ENCODE measurements around the gene MEGF9. TPM values are rescaled to one million over a fixed set of nuclear protein-coding genes. Genes with fewer than 3 reads are reported as not detected.

Gene MEGF9
- total RNA-seq, 5 donors from 2014 or later (not counting 1 experiment from before 2014, with no cell fraction given): 10.4 to 15.5 (median 11.3) TPM

DNA sequence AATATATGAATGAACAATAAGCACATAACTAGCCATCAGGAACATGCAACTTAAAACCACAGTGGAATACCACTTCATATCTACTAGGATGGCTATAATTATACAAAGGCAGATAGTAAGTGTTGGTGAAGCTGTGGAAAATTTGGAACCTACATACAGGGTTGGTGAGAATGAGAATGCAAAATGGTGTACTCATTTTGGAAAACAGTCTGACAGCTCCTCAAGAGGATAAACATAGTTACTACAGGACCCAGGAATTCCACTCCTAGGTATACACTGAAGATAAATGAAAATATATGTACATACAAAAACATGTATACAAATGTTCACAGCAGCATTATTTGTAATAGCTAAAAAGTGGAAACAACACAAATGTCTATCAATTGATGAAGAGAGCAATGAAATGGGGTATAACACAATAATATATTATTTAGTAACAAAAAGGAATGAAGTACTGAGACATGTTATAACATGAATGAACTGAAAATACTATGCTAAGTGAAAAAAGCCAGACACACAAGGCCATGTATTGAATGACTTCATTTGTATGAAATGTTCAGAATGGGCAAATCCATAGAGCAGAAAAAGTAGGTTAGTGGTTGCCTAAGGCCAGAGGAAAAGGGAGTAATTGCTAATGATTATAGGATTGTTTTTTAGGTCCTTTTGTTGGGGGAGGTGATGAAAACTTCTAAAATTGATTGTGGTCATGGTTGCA lies 103.1 kb downstream of the MEGF9 start:
- H3K27ac Mint-ChIP-seq: no peak overlapping the region

GRCh38 chr9:120609636-120610035 lies 104.6 kb downstream of the MEGF9 start:
- Mint-ChIP-seq H3K36me3 (peaks cover 54% of the 10 kb centered on the region), H3K27ac (no peak overlapping the region), H3K4me3 (no peak overlapping the region), H3K4me1 (no peaks in the 10 kb centered on the region), H3K9me3 (no peaks in the 10 kb centered on the region), H3K27me3 (no peaks in the 10 kb centered on the region)
- no peak for ATAC-seq (replicated peaks in 1 of 4)
- H3K36me3 ChIP-seq (ENCODE audit: control insufficient read depth in 2 of 2, extremely low read depth in 1 of 2, insufficient read depth in 1 of 2, low read length in 1 of 2): peaks cover 4 to 16% of the 10 kb centered on the region in 2 donors
- DNase-seq: no peak
- H3K27me3 ChIP-seq (replicated peaks in 1 of 2; ENCODE audit: control insufficient read depth in 2 of 2, extremely low read depth in 1 of 2, insufficient read depth in 2 of 2, low read length in 1 of 2): no peaks in the 10 kb centered on the region
- no peak overlapping the region for H3K4me3 ChIP-seq (ENCODE audit: control insufficient read depth in 1 of 2, extremely low read depth in 1 of 2, low read length in 1 of 2)
- H3K9me3 ChIP-seq: no peaks in the 10 kb centered on the region
- POLR2A ChIA-PET: interaction anchor here in 1 of 2 donors (0.6 kb wide), 1 partner anchor 19 kb away, joined by 6 read pairs; no protein-coding TSS in a partner anchor
- no peak overlapping the region for H3K27ac ChIP-seq (ENCODE audit: low read length)
- no peaks in the 10 kb centered on the region for H3K4me1 ChIP-seq (ENCODE audit: control insufficient read depth in 1 of 2, extremely low read depth in 1 of 2, insufficient read depth in 2 of 2, low read length in 2 of 2)
- CTCF ChIA-PET: no interaction called here
- no CpG with 5 or more reads among the region's 2 CpGs for WGBS (ENCODE audit: insufficient coverage)

More for the DNA sequence above, 103.1 kb downstream of the MEGF9 start:
- Histone ChIP-seq H3K9me3 (no peaks in the 10 kb centered on the region), H3K27ac (ENCODE audit: low read length) (no peak overlapping the region), H3K4me1 (ENCODE audit: control insufficient read depth in 1 of 2, extremely low read depth in 1 of 2, insufficient read depth in 2 of 2, low read length in 2 of 2) (no peaks in the 10 kb centered on the region), H3K27me3 (replicated peaks in 1 of 2; ENCODE audit: control insufficient read depth in 2 of 2, extremely low read depth in 1 of 2, insufficient read depth in 2 of 2, low read length in 1 of 2) (no peaks in the 10 kb centered on the region), H3K4me3 (ENCODE audit: control insufficient read depth in 1 of 2, extremely low read depth in 1 of 2, low read length in 1 of 2) (no peak overlapping the region), H3K36me3 (ENCODE audit: control insufficient read depth in 2 of 2, extremely low read depth in 1 of 2, insufficient read depth in 1 of 2, low read length in 1 of 2) (peaks cover 4 to 7% of the 10 kb centered on the region in 2 donors)
- POLR2A ChIA-PET: no interaction called here
- no peaks in the 10 kb centered on the region for H3K9me3 Mint-ChIP-seq
- no peak overlapping the region for H3K4me3 Mint-ChIP-seq
- no peaks in the 10 kb centered on the region for H3K4me1 Mint-ChIP-seq
- DNase-seq (no peak), ATAC-seq (replicated peaks in 1 of 4) (no peak)
- H3K36me3 Mint-ChIP-seq: peaks cover 44% of the 10 kb centered on the region
- no peaks in the 10 kb centered on the region for H3K27me3 Mint-ChIP-seq
- CTCF ChIA-PET: no interaction called here

DNA sequence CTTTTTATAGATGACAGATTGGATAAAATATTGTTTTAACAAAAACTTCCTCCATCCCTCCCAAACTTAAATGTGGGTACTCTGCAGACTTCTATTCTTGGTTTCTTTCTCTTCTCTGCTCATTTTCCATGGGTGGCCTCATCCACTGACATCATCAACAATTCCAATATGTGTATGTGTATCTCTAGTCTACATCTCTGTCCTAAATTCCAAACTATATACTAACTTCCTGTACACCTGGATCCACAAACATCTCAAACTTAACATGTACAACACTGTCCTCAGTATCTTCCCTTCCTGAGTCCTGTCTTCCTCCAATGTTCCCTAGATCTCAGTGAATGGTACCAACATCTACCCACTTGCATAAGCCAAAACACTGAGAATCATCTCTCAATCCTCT lies 105.8 kb downstream of the MEGF9 start:
- Mint-ChIP-seq H3K36me3 (peaks cover 62% of the 10 kb centered on the region), H3K4me3 (no peak overlapping the region), H3K27me3 (no peaks in the 10 kb centered on the region), H3K4me1 (no peaks in the 10 kb centered on the region), H3K9me3 (no peaks in the 10 kb centered on the region), H3K27ac (no peak overlapping the region)
- CTCF ChIA-PET: no interaction called here
- Histone ChIP-seq H3K4me1 (ENCODE audit: control insufficient read depth in 1 of 2, extremely low read depth in 1 of 2, insufficient read depth in 2 of 2, low read length in 2 of 2) (no peaks in the 10 kb centered on the region), H3K4me3 (ENCODE audit: control insufficient read depth in 1 of 2, extremely low read depth in 1 of 2, low read length in 1 of 2) (no peak overlapping the region), H3K27ac (ENCODE audit: low read length) (no peak overlapping the region), H3K36me3 (ENCODE audit: control insufficient read depth in 2 of 2, extremely low read depth in 1 of 2, insufficient read depth in 1 of 2, low read length in 1 of 2) (peaks cover 4 to 18% of the 10 kb centered on the region in 2 donors), H3K9me3 (no peaks in the 10 kb centered on the region), H3K27me3 (replicated peaks in 1 of 2; ENCODE audit: control insufficient read depth in 2 of 2, extremely low read depth in 1 of 2, insufficient read depth in 2 of 2, low read length in 1 of 2) (no peaks in the 10 kb centered on the region)
- ATAC-seq (replicated peaks in 1 of 4) (no peak), DNase-seq (no peak)
- POLR2A ChIA-PET: no interaction called here

DNA sequence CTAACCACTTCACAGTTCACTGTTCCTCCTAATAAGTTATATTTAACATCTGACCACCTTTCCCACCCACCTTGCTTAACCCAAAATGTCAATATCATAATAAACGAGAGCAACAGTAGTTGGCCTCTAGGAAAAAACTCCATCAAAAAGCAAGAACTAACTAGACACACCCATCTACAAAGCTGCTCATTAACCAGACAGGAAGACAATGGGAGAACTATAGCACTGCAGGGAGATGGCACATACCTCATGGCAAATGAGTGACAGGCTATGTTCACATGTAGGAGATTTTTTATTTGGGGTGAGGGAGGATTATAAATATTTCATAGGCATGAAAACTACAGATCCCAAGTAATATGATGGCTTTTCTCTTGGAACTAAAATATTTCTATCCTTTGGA lies 110.7 kb downstream of the MEGF9 start:
- DNase-seq: no peak
- H3K9me3 ChIP-seq: no peaks in the 10 kb centered on the region
- peaks cover 0 to 2% (median 0%) of the 10 kb centered on the region in 3 donors for H3K4me1 Mint-ChIP-seq
- peaks cover 4 to 18% of the 10 kb centered on the region in 2 donors for H3K36me3 ChIP-seq (ENCODE audit: control insufficient read depth in 2 of 2, extremely low read depth in 1 of 2, insufficient read depth in 1 of 2, low read length in 1 of 2)
- 100% methylated on average over 1 of the region's 1 CpG for WGBS (ENCODE audit: insufficient coverage)
- no peak overlapping the region for H3K27ac ChIP-seq (ENCODE audit: low read length)
- ATAC-seq (replicated peaks in 1 of 4): no peak
- POLR2A ChIA-PET: no interaction called here
- H3K4me3 Mint-ChIP-seq: no peak overlapping the region
- H3K4me3 ChIP-seq (ENCODE audit: control insufficient read depth in 1 of 2, extremely low read depth in 1 of 2, low read length in 1 of 2): no peak overlapping the region
- H3K27me3 Mint-ChIP-seq: no peaks in the 10 kb centered on the region
- CTCF ChIA-PET: no interaction called here
- peaks cover 38% of the 10 kb centered on the region for H3K36me3 Mint-ChIP-seq
- no peaks in the 10 kb centered on the region for H3K27me3 ChIP-seq (replicated peaks in 1 of 2; ENCODE audit: control insufficient read depth in 2 of 2, extremely low read depth in 1 of 2, insufficient read depth in 2 of 2, low read length in 1 of 2)
- H3K27ac Mint-ChIP-seq: no peak overlapping the region
- no peaks in the 10 kb centered on the region for H3K4me1 ChIP-seq (ENCODE audit: control insufficient read depth in 1 of 2, extremely low read depth in 1 of 2, insufficient read depth in 2 of 2, low read length in 2 of 2)
- H3K9me3 Mint-ChIP-seq: no peaks in the 10 kb centered on the region

DNA sequence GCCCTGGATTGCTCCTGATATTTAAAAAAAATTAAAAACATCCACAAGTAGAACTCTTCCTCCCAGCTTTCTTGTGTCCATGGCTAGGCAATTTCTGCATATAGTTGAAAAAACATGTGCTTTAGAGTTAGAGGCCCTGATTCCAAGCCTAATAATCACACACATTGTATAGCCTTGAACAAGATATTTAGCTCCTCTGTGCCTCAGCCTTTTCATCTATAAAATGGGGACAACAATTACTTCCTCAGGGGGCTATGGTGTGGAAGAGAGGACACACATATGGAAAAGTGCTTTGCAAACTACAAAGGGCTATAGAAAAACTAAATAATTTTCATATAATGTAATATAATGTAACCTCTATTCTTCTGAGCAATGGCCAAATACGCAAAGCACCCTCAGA lies 111.3 kb downstream of the MEGF9 start:
- Mint-ChIP-seq H3K27ac (no peak overlapping the region), H3K27me3 (no peaks in the 10 kb centered on the region), H3K4me3 (no peak overlapping the region), H3K4me1 (peaks cover 0 to 2% (median 0%) of the 10 kb centered on the region in 3 donors), H3K9me3 (no peaks in the 10 kb centered on the region), H3K36me3 (peaks cover 34% of the 10 kb centered on the region)
- Histone ChIP-seq H3K4me3 (ENCODE audit: control insufficient read depth in 1 of 2, extremely low read depth in 1 of 2, low read length in 1 of 2) (no peak overlapping the region), H3K4me1 (ENCODE audit: control insufficient read depth in 1 of 2, extremely low read depth in 1 of 2, insufficient read depth in 2 of 2, low read length in 2 of 2) (no peaks in the 10 kb centered on the region), H3K27ac (ENCODE audit: low read length) (no peak overlapping the region), H3K27me3 (replicated peaks in 1 of 2; ENCODE audit: control insufficient read depth in 2 of 2, extremely low read depth in 1 of 2, insufficient read depth in 2 of 2, low read length in 1 of 2) (no peaks in the 10 kb centered on the region), H3K36me3 (ENCODE audit: control insufficient read depth in 2 of 2, extremely low read depth in 1 of 2, insufficient read depth in 1 of 2, low read length in 1 of 2) (peaks cover 4 to 18% of the 10 kb centered on the region in 2 donors), H3K9me3 (no peaks in the 10 kb centered on the region)
- DNase-seq (no peak), ATAC-seq (replicated peaks in 1 of 4) (no peak)
- no CpG with 5 or more reads among the region's 1 CpG for WGBS (ENCODE audit: insufficient coverage)
- POLR2A ChIA-PET: no interaction called here
- CTCF ChIA-PET: no interaction called here

DNA sequence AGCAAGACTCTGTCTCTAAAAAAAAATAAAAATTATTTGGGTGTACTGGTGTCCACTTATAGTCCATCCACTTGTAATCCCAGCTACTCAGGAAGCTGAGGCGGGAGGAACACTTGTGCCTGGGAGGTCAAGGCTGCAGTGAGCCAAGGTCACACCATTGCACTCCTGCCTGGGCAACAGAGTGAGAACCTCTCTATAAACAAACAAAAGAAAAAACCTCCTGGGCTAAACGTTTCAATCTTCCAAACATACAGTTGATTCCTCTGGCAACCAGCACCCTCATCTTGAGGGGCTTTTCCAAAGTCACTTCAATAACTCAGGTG lies 120.4 kb downstream of the MEGF9 start:
- no peaks in the 10 kb centered on the region for H3K36me3 ChIP-seq (ENCODE audit: control insufficient read depth in 2 of 2, extremely low read depth in 1 of 2, insufficient read depth in 1 of 2, low read length in 1 of 2)
- no peak overlapping the region for H3K27ac ChIP-seq (ENCODE audit: low read length)
- H3K36me3 Mint-ChIP-seq: no peaks in the 10 kb centered on the region
- H3K27me3 ChIP-seq (replicated peaks in 1 of 2; ENCODE audit: control insufficient read depth in 2 of 2, extremely low read depth in 1 of 2, insufficient read depth in 2 of 2, low read length in 1 of 2): peaks cover 0 to 7% of the 10 kb centered on the region in 2 experiments
- H3K4me1 Mint-ChIP-seq: peaks cover 0 to 1% (median 0%) of the 10 kb centered on the region in 3 donors
- DNase-seq: no peak
- H3K9me3 ChIP-seq: no peaks in the 10 kb centered on the region
- H3K27me3 Mint-ChIP-seq: no peaks in the 10 kb centered on the region
- ChIA-PET CTCF (interaction anchor here in 1 of 2 donors (0.6 kb wide), 1 partner anchor 26 kb away, joined by 4 read pairs; no protein-coding TSS in a partner anchor), POLR2A (no interaction called here)
- no peak overlapping the region for H3K4me3 ChIP-seq (ENCODE audit: control insufficient read depth in 1 of 2, extremely low read depth in 1 of 2, low read length in 1 of 2)
- WGBS (ENCODE audit: insufficient coverage): 100% methylated on average over 1 of the region's 2 CpGs
- no peak overlapping the region for H3K27ac Mint-ChIP-seq
- no peak overlapping the region for H3K4me3 Mint-ChIP-seq
- no peaks in the 10 kb centered on the region for H3K4me1 ChIP-seq (ENCODE audit: control insufficient read depth in 1 of 2, extremely low read depth in 1 of 2, insufficient read depth in 2 of 2, low read length in 2 of 2)
- no peaks in the 10 kb centered on the region for H3K9me3 Mint-ChIP-seq
- ATAC-seq (replicated peaks in 1 of 4): no peak
